ENCODE data around the gene RNF157.
"Not testable (repeated sequence)": the region's sequence is repeated elsewhere in the genome, so short reads cannot be mapped to it uniquely, and the experiment has no call there.

RNF157 gene

DNA sequence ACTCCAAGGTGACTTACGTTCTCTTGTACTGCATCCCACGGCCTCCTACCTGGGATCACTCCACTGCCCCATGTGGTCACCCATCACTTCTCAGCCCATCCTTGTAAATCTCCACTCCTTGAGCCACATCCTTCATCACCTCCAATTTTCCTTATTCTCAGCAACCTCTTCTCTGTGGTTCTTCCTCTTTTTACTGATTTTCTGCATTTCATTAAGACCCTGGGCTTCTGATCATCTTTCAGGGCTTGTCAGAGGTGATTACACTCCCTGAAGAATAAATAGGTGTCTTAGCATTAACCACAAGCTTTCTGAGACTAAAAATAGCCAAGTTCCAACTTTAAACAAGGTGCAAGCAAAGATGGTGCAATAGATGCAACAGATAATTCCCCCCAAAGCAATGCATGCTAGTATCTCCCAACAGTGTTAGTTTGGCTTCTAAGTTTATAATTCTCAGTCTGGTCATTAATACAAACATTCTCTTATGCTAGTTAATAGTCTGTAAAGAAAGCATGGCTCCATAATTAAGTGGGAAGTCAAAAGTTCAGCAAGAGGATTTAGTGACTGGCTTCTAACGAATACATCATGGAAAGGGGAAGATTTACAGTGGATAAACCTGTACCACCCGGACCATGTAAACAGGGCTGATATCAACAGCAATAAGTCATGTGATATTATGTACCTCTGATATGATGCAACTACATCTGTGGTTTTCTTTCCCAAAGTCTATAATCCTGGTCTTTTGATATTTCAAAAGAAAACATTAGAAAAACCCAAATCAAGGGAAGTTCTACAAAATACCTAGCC is 51.9 kb downstream of the RNF157 start:
- DNase-seq = no peak

DNA sequence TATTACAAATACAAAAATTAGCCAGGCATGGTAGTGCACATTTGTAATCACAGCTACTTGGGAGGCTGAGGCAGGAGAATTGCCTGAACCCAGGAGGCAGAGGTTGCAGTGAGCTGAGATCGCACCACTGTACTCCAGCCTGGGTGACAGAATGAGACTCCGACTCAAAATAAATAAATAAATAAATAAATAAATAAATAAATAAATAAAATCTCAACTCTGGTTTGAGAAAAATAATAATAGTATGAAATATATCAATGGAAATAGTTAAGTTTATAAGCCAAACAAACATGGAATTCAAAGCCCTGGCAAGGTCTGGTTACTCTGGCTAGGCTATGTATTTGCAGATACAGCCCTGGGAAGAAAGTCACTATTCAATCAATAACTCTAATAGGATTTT is 53.5 kb downstream of the RNF157 start:
- DNase-seq = not testable (repeated sequence)

DNA sequence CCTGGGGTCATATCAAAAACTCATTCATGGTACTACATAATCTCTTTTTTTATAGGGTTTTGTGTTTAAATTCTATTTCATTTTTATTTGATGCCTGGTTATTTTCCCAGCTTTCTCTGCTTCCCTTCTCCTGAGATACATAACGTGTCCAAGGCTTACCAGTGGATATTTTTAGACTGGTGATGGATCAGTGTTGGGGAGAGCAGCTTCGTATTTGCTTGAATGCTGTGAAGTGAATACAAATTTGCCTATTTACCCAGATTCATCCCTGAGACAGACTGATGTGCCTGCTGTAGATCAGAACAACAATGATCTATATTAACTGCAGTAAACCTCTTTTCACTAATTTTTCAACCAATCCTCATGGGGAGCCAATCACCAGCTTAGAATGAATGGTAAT is 56.0 kb downstream of the RNF157 start:
- no peak for DNase-seq

DNA sequence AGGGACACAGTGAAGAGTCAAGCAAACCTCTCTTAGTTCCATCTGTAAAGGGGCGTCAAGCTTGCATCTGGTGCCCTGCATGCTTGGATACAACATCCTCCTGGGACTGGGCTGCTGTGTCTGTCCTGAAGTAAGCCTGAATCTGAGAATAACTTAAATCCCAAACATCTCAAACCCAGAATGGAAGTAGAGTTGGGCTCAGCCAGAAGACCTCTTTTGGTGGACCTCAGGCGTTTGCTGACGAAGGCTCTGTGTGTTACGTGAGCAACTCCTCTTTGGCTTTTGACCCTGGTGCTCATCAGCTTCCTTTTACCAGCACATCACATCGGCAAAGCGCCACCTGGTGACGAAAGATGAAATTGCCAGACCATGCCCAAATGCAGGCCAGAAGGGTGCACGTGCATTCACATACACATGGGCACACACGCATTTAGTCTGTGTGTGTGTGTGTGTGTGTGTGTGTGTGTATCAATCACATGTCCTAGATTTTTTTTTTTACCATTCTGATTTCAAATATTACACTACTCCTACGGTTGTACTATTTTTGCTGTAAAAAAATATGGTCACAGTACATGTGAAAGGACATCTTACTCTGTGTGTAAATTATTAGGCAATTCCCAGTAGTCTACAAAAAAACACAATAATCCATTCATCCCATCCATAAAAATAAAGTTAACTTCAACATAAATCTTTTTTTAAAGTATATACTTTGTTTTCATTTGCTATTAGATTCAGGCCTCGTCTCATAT is 58.1 kb downstream of the RNF157 start:
- DNase-seq = peak; percentile 72 to 95 (median 86)

DNA sequence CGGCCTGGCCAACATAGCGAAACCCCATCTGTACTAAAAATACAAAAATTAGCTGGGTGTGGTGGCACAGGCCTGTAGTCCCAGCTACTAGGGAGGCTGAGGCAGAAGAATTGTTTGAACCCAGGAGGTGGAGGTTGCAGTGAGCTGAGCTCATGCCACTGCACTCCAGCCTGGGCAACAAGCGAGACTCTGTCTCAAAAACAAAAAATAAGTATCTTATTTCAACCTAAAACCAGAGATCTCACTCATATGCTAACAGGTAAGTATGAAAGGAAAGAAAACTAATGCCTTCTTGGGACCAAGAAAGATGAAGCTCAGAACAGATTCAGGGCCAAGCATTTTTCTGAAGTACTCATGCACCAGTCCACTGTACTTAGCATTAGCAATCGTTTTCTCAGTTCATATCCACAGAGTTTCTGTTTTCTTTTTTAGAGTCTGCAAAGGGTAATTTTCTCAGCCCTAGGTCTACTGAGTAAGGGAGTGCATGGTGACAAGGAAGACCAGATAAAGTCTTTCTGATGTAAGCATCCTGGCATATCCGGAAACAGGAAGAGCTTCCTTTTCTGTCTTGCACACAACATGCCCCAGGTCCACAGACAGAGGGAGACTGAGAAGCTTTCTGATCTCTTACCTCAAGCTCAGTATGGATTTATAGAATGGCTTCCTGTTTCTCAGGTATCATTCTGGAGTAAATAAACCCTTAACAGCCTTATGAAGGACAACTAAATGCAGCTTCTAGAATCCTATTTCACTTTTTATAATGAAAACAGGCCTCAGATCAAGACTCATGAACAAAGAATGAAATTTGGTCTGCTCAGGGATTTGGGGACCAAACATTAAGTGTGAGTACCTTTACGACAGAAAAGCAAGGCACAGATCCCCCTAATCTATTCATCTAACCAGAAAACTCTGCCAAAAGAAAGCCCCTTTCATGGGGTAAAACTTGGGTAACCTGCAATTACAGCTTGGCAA is 60.5 kb downstream of the RNF157 start:
- peak in 2 of 5 donors; percentile 26 to 93 for DNase-seq

DNA sequence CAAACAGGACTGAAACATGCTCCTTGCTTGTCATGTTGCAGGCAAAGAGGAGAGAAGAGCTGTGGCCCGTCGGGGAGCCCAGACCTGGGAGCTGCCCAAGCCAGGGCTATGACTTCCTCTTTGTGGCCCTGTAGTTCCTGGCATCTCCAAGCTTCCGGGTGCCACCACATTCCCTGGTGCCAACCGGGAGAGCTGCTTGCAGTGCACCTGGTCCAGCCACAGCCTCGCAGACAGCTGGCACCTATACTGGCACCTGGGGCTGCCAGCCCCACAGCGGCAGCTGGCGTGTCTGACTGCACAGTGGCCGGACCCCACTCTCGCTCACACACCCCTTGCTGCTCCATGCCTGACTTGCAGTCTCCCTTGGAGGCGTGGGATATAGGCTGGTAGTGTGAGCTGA is 62.2 kb downstream of the RNF157 start:
- DNase-seq = no peak

DNA sequence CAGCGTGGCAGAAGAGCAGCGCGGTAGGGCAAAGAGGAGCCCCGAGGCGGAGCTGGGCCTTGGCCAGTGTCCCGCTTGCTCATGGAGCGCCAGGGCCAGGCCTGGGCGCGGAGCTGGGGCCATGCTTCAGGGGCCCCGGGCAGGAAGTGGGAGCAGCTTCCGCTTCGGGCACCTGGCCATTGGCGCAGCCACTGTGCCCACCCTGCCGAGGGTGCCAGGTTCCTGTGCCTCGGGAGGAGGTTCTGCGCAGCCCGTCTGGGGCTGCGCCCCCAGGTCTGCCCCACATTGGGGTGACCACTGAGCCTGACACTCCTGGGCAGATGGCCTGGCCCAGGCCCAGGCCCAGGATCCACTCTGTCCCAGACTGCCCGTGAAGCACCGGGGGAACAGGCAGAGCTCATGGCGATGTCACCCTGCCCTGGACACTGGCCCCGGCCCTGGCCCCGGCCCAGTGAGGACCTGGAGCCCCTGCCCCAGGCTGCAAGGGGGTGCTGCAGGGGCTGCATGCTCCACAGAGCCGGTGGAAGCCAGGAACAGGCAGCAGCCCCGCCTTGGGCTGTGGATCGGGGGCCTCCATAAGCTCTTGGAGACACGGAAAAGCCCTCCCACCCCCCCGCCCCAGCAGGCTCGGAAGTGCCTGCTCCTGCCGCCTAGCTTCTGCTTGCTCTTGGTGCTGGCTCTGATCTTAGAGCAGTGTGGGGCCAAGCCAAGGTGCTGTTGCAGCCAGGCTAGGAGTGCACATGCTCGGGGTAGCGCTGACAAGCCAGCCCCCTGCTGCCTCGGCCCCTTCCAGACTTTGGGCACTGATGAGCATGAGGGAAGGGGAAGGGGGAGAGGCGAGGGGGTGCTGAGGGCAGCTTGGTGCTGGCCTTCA is 63.4 kb downstream of the RNF157 start:
- DNase-seq = no peak

DNA sequence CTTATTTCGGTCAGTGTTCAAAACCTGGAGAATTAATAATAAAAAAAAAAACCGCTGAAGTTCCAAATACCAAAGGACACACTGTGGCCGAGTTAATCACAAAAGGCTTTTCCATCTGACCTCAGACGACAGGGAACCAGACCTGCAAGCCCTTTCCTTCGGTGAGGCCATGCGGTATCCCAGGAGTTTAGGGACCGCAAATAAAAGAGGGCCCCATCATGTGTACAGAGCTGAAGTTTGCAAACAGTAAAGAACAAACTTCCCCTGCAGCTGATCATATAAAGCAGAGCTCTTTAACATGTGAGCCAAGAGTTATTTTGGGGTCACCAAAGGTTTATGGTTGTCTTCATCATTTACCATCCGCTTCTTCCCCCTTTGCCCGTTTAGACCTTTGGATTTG is 66.3 kb downstream of the RNF157 start:
- no peak for DNase-seq

DNA sequence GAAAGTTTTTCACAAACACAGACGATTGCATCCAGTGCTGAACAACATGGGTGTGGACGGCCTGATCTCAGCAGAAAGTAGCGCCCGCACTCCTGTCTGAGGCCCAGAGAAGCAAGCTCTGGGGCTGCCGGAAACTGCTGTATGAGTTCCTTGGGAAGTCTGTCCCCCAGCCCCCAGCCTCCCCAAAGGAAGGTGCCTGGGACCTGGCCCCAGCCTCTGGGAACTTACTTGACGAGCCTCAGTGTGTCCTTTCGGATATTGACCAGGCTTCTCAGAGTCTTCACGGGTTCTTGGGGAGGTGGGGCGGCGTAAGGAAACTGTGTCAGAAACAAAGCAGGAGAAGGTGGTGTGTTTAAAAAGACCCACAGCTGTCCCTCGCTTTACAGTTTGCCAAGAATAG is 66.8 kb downstream of the RNF157 start:
- DNase-seq = no peak

DNA sequence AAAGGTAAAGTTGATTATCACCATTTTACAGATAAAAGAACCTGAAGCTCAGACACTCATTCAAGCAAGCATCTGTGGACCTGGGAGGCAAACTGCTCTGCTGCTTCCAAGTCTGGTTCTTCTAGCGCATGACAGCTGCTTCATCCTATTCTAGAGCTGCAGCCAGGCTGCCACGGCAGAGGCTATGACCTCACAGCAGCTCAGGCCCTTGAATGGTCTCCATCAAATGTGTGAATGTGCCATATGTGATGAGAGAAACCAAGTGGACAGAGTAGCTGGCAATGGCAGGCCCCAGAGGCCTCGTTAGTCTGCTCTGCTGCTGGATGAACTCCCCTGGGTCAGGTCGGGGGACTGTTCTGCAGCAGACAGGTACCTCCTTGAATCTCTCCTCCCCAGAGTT is 68.6 kb downstream of the RNF157 start:
- no peak for DNase-seq

DNA sequence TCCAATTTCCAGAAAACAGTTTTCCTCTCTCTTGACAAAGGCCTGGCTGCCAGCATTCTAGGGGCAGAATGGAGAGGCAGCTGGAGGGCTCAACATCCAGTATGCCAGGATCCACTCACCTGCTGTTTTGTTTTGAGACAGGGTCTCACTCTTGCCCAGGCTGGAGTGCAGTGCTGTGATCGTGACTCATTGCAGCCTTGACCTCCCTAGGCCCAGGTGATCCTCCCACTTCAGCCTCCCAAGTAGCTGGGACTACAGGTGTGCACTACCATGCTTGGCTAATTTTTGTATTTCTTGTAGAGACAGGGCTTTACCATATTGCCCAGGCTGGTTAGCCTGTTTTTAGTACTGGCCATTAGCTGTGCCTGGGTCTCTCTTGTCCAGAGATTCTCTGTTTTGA is 70.2 kb downstream of the RNF157 start:
- no peak for DNase-seq

DNA sequence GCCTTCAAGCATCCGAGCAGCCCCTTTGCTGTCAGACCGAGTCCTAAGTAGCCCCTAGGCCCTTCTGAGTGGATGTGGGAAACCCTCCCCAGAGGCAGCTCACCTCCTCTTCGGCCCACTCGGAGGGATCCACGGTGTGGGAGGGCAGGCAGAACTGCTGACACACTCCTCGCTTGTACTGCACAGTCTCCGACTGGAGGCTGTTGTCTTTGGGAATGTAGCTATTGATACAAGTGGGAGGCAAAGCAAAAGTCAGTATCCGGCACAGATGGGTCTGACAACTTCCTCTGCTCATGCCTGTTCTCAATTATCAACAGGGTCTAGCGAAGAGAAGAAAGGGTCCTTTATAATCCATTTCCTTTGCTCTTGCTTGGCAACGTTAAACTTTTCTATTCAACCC is 73.4 kb downstream of the RNF157 start:
- DNase-seq = no peak

DNA sequence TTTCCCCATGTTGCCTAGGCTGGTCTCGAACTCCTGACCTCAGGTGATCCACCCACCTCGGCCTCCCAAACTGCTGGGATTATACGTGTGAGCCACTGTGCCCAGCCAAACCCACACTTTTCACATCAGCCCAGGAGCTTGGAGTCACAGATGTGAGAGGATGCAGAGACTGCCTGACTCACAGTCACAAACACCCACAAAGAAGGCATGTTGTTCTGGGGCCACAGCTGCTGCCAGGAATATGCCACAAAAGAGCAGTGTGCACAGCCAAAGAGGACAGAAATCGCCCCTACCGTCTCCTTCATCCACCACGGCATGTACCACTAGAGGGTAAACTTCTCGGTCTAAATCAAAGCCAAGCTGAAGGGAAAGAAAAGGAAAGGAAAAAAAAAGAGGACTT is 74.1 kb downstream of the RNF157 start:
- DNase-seq = no peak

DNA sequence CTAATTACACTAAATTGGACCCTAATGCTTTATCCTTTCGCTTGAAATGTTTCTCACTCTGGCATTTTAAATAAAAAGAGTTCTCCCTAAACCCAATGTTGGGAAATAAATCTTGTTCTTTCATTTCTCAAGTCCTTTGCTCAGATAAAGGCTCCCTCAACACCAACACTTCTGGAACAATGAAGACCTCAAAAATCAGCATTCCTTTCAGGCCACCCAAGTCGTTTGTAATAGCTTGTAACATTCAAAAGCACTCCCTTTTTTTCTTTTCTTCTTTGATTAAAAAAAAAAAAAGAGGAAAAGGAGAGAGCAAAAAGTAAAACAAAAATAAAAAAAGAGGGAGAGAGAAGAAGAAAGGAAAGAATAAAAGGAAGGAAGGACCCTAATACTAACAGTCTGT is 76.0 kb downstream of the RNF157 start:
- DNase-seq = no peak

DNA sequence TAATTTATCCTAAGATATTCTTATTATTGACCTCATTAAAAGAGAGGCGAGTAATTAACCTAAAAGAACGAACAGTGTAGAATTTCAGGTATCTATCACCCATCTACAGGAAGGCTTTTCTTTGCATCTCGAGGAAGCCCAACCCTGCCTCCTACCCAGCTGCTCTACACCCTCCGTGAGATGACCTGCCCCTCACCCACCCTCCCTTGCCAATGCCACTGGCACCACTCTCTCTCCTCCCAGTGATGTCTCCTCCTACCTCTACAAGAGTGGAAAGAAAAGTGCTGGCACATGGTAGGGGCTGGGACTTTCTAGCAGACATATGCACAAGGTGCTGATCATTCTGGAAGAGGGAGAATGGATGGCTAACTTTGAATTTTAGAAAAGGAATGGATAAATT is 76.4 kb downstream of the RNF157 start:
- DNase-seq = no peak

DNA sequence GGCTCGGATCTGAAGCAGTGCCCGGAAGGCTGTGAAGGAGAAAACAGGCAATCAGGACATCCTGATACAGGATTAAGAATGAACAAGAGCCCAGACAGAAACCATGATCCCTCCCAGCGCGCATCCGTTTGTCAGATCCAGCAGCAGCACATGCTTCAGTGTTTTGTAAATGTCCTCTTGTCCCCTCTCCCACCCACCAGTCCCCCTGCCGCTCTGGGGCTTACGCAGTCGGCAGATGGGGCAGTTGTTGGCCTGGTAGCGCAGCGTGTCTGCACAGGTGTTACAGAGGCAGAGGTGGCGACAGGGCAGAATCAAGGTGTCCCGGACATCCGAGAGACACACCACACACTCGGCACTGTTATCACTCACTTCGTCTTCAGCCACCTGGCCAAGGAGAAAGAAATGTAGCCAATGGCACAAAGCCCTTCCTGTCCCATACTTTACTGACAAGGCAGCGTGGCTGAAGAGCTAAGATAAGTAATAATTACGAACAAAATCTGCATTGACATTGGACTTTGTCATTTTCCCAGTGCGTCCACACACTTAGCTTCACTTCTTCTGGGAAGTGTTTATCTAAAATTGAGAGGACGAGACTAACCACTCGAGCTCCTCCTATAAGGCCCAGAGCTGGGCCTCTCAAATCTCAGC is 78.5 kb downstream of the RNF157 start:
- no peak for DNase-seq

DNA sequence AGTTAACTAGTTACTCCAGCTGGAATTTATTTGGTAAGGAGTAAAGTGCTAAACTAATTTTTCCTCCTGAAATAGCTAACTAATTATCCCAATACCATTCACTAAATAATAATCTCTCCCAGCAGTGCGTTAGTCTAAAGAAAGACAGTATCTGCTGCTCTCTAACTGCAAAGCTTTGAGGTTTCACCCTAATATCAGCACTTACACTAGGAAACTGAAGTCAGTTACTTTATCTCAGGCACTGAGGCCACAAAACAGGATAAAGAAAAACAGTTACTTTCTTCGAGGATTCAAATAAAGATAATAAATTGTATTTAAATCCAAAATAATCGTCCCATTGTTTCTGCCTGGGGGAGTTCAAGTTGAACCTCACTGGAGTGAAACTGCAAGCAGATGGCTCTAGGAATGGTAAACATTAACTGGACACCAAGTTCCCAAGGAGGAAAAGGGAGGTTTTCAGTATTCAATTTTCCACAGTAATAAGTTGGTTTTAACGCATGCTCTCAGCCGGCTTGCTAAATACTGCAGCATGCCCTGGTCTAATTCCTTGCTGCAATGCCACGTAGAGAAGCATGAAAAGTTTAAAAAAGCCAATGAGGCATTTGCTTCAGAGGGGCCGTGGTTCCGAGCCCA is 79.3 kb downstream of the RNF157 start:
- no peak for DNase-seq

DNA sequence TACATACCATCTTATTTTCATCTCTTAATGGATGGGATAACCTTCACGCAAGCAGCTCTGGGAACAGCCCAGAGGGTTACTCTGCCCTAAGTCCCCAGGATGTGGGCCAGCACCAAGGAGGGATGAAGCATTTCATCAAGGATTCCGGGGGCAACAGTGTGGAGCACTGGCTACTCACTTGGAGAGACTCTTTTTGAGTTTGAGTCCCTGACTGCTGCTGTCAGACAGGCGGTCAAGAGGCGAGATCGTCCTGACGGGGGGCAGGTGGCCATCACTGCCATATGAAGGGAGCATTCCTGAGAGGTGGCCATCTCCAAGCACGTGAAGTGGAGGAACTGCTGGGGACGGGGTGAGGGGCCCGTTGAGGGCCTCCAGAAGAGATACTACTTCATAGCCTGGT is 81.1 kb downstream of the RNF157 start:
- DNase-seq = no peak

DNA sequence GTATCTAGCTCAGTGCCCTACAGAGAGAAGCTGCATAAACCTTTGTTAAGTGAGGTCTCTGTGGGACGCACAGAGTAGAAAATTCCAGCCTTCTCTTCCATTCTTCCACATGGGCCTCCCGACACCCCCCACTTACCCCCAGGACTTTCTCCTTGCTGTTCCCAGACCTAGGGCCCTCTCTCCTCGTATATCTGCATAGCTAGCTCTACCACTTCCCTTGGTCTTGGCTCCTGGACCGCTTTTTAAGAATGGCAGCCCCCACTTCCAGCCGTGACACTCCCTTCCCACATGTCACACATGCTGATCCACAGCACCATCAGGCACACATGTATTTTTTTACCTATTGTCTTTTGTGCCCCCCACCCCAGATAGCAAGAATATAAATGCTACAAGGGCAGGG is 82.5 kb downstream of the RNF157 start:
- no peak for DNase-seq

DNA sequence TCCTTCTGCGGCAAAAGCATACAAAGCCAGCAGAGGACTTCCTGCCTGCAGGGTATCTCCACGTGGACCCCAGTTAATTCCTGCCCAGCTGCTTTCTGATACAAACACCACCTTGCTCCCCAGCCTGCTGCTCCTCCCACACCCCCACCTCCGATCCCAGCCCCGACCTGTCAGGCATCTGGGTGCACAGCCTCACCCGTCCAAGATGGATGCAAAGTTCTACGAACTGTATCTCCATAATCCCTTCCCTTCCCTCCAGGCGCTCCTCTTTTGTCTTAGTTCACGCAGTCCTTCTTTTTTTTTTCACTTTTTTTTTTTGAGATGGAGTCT is 83.7 kb downstream of the RNF157 start:
- no peak for DNase-seq

DNA sequence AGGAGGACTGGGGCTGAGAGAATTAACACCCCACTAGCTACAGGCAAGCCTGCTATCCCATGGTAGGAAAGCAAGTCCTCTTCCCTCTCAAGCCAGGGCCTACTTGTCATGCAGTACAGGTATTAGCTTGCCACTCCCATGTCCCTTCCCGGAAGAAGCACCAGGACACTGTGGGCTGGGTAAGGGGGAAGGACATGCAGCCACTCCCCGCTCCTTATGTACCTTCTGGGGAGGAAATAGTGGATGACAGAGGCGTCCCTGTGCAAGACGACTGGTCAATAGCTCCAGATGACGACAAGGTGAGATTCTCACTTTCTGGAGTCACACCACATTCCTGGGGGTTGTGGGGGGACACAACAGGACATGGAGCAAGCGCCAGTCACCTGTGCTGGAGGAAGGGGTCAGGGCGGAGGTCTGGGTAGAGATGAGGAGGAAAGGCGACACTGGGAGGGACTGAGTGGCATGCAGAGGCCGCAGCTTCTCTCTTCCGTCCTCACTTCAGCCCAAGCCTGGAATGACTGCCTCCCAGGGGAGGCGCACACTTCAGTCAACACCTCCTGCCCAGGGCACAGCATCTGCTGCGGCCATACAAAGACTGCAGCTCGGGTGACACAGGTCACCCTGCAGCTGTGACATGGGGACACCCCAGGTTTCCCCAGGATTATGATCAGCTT is 84.2 kb downstream of the RNF157 start:
- DNase-seq = no peak
